D721Med (cell line): ENCODE measurements around the gene TAT.

ENCODE experiments used
- DNase-seq: peaks from one replicate; pipeline ENCODE4 v3.0.0; 2011; ENCODE audit warnings: low spot score; ENCODE audit not compliant: insufficient read length
- FAIRE-seq: peaks from 2 replicates; lab custom pipeline; 2011; peaks lifted over from hg19 to GRCh38; lab: Jason Lieb, UNC
- TF ChIP-seq, protein P1 (sequence below): IDR thresholded peaks from 2 replicates; pipeline ENCODE4 v1.5.1; 2012; ENCODE audit warnings: mild to moderate bottlenecking, control low read depth; ENCODE audit not compliant: insufficient read depth; ENCODE audit errors: missing control alignments

TAT gene

DNA sequence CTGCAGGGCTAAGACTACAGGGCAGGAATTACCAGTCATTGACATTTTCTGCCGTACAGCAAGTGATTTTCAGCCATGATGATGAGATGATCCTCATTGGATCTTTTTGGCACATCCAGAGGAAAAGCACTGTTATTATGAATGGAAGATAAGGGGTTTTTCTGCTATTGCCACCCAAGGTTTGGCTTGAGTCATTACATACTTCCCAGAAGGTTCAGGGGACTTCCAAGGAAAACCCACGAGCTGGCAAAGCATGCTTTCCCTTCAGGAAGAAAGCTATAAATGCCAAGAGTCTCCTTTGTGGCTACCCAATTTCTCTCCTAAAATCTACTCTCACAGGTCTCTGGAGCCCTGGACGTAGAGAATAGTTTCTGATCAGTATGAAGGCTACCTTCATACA lies 44.5 kb downstream of the TAT start:
- TF ChIP-seq, protein P1, sequence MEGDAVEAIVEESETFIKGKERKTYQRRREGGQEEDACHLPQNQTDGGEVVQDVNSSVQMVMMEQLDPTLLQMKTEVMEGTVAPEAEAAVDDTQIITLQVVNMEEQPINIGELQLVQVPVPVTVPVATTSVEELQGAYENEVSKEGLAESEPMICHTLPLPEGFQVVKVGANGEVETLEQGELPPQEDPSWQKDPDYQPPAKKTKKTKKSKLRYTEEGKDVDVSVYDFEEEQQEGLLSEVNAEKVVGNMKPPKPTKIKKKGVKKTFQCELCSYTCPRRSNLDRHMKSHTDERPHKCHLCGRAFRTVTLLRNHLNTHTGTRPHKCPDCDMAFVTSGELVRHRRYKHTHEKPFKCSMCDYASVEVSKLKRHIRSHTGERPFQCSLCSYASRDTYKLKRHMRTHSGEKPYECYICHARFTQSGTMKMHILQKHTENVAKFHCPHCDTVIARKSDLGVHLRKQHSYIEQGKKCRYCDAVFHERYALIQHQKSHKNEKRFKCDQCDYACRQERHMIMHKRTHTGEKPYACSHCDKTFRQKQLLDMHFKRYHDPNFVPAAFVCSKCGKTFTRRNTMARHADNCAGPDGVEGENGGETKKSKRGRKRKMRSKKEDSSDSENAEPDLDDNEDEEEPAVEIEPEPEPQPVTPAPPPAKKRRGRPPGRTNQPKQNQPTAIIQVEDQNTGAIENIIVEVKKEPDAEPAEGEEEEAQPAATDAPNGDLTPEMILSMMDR: no peak
- DNase-seq (no peak), FAIRE-seq (no peak)

DNA sequence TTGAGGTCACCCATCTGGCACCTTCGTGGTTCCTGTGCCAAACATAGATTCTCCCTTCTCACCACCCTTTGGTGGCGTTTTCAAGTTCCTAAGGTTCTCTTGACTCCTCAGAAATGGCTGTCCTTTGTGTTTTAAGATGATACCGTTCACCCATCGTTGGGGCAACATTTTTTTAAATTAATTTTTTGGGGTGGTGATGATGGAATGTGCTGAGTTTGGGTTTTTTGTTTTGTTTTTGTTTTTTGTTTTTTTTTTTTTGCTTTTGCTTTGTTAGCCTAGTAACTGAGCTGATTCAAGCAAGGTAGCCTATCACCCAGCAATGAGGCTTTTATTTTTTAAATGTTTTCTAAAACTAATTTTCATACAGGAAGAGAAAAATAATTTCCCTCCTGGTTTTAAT lies 48.0 kb downstream of the TAT start:
- FAIRE-seq (no peak), DNase-seq (no peak)
- TF ChIP-seq, protein P1: no peak

DNA sequence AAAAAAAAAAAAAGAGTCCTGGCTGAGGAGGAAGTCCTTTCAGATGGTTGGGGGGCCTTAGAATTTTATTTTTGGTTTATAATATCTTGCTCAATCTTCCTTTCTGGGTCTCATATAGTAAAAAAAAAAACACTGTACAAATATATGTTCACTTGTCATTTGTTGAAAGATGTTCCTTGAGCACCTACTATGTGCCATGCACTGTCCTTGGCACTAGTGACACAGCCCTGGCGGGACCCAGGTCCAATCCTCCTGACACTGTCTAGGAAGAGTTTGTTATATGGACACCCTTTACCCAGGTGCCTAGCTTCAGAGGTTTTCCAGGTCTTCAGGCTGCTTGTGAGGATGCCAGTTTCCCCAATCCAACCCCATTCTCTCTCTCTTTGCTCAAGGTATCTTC lies 48.6 kb downstream of the TAT start:
- TF ChIP-seq, protein P1: no peak
- FAIRE-seq: no peak
- no peak for DNase-seq

DNA sequence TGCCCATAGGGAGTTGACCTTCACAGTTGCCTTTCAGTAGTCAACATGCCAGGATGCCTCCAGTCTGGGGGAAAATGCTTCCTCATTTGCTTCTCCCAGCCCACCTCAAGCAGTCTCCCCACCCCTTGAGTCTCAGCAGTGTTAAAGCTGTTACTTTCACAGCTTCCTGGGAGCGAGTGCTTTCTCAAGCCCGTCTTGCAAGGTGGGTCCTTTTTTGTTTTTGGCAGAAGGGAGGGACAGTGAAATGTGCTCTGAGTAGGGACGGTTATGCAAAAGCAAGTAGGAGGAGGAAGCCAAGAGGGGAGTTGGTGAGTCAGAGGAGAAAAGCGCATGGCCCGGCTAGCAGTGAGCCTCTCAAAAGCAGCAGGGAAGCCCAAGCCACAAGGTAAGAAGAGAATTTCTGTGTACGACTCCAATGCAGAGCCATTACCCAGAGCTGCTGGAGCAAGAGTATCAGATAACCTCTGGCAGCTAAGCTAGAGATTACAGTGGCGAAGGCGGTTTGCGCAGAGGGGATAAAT lies 50.7 kb downstream of the TAT start, which contains the start of gene CHST4:
CHST4 (plus strand) TSS at position 316 of the 521 bp plus-strand sequence. CDS start 10,252 bp downstream, outside the sequence.
- DNase-seq (no peak), FAIRE-seq (no peak)
- TF ChIP-seq, protein P1: no peak

DNA sequence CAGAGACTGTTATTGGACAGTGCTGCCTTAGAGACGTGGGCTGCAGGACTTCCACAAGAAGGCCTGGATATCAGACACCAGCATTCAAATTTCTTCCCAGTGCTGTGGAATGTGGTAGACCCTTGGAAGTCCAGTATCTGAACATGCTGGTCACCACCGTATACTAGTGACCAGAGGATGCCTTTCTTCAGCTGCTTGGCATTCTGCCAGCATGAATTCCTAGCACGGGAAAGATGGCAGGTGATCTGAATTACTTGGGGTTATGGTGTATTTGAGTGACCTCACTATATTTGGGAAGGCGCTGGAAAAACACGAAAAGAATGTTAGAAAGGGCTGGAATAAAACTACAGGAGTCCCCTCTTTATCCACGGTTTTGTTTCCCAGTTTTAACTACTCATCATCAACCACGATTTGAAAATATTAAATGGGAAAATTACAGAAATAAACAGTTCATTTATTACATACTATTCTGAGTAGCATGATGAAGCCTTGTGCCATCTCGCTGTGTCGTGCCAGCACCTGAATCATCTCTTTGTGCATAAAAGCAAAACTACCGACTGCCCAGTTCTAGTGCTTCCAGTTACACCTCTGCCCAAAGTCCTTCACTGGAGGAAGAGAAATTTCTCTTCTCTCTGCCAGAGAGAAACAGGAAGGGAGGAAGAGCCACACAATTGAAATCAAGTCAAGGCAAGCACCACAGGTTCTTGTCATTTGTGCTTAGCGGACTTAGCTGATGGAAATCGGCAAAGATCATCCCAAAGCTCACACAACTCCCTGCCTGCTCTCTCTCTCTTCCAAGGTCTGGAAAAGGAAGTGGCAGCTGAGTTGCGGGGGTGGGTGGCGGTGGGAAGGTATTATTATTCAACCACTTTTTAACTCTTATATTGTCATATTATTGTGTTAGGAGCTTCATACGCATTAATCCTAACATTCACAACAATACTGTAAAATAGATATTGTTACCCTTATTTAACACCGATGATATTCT lies 52.0 kb downstream of the TAT start:
- TF ChIP-seq, protein P1: no peak
- DNase-seq (no peak), FAIRE-seq (no peak)

DNA sequence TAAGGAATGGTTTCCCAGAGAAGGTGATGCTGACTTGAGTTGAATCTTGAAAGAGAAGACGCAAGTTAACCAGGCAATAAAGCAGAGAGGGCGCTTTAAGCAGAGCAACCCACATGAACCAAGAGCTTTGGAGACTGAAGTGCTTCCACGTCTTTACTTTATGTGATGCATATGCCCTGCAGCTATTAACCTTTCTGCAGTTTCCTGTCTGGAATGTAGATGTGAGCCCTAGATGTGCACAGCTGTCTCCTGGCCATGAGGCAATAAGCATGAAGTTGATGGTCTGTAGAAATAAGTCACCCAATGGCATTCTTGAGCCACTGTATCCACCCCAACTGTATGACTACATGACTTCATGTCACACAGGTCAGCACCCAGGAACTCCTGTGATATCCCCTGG lies 56.3 kb downstream of the TAT start:
- FAIRE-seq (no peak), DNase-seq (no peak)
- TF ChIP-seq, protein P1: no peak
